Ishikawa (cell line): ENCODE measurements around the gene KCNC2.

Source experiments
- FOXM1 ChIP-seq: IDR thresholded peaks from 2 replicates; pipeline ENCODE4 v1.6.1; 2012; ENCODE audit warnings: low read depth, borderline replicate concordance
- RAD21 ChIP-seq: IDR thresholded peaks from 2 replicates; pipeline ENCODE4 v1.6.1; 2012; ENCODE audit warnings: low read depth
- REST ChIP-seq: IDR thresholded peaks from 2 replicates; pipeline ENCODE4 v1.6.1; 2012; ENCODE audit warnings: low read depth, mild to moderate bottlenecking
- TCF12 ChIP-seq: IDR thresholded peaks from 2 replicates; pipeline ENCODE4 v1.6.1; 2012; ENCODE audit warnings: low read depth
- YY1 ChIP-seq: IDR thresholded peaks from 2 replicates; pipeline ENCODE4 v1.6.1; 2012; ENCODE audit warnings: low read depth

- peak; percentile 97 for TF ChIP-seq FOXM1
- TF ChIP-seq REST, result no peak
- no peak for TF ChIP-seq RAD21
- TF ChIP-seq YY1, result no peak
- peak; percentile 95 for TF ChIP-seq TCF12
Observed at GRCh38 chr12:75115748-75116147, 93.9 kb downstream of the KCNC2 start.
